SIG-M5 (cell line): Measurements from ENCODE around the gene ESRP2.

ENCODE experiments used
- DNase-seq: peaks from one replicate; lab custom pipeline; 2025; lab: John Stamatoyannopoulos, UW

The ESRP2 gene

GRCh38 chr16:68237243-68238028 is 1.5 kb upstream of the ESRP2 start:
- peak; percentile 52 for DNase-seq

- no peak for DNase-seq
Measured at GRCh38 chr16:68236826-68237242, 907 bp upstream of the ESRP2 start.

GRCh38 chr16:68236137-68236825 is 354 bp upstream of the ESRP2 start:
- DNase-seq, result no peak

- no peak for DNase-seq
Measured at GRCh38 chr16:68235108-68235886, 630 bp downstream of the ESRP2 start.

- no peak for DNase-seq
Measured at GRCh38 chr16:68234188-68235107, 1.5 kb downstream of the ESRP2 start.

- DNase-seq, result no peak
Measured at GRCh38 chr16:68233835-68234187, 2.1 kb downstream of the ESRP2 start.

GRCh38 chr16:68233085-68233834 is 2.7 kb downstream of the ESRP2 start:
- DNase-seq, result no peak

- DNase-seq, result no peak
Measured at GRCh38 chr16:68232335-68232734, 3.6 kb downstream of the ESRP2 start.

- no peak for DNase-seq
Measured at GRCh38 chr16:68231384-68232136, 4.4 kb downstream of the ESRP2 start.

GRCh38 chr16:68230956-68231355 is 5.0 kb downstream of the ESRP2 start:
- no peak for DNase-seq

GRCh38 chr16:68230176-68230571 is 5.8 kb downstream of the ESRP2 start:
- DNase-seq, result no peak

GRCh38 chr16:68229431-68230175 is 6.3 kb downstream of the ESRP2 start:
- DNase-seq, result no peak

GRCh38 chr16:68228652-68229051 is 7.3 kb downstream of the ESRP2 start:
- no peak for DNase-seq

- DNase-seq, result no peak
Measured at GRCh38 chr16:68227850-68228553, 7.9 kb downstream of the ESRP2 start.

GRCh38 chr16:68227183-68227793 is 8.6 kb downstream of the ESRP2 start:
- no peak for DNase-seq

- DNase-seq, result no peak
Measured at GRCh38 chr16:68226116-68226515, 9.8 kb downstream of the ESRP2 start.

GRCh38 chr16:68223072-68223471 is 12.9 kb downstream of the ESRP2 start:
- no peak for DNase-seq

GRCh38 chr16:68219725-68220351 is 16.1 kb downstream of the ESRP2 start:
- DNase-seq, result no peak
